Activated naive CD8-positive, alpha-beta T cell treated with anti-CD3 and anti-CD28 coated beads, Interleukin-2, amount 10 ng/mL, durations not matched to agents 7 days and 5 days (primary cell): ENCODE results near the gene NALF2. TPM values are rescaled to one million over a fixed set of nuclear protein-coding genes. Genes with fewer than 3 reads are reported as not detected.

Experiments
- ATAC-seq: fragments of 150-1000 bp; cut with Tn5 transposase; one replicate; pipeline ENCODE4 v1.10.0; 2021; ENCODE audit warnings: low read depth, moderate library complexity
- POLR2A ChIA-PET: fragments of 350-600 bp; sonication (Branson Sonifier 250); formaldehyde crosslinking; loops from one replicate; lab custom pipeline; 2021; ENCODE audit warnings: antibody characterized with exemption; lab: Charles Lee
- DNase-seq: peaks from one replicate; pipeline ENCODE4 v3.0.0; 2021
- H3K27ac Mint-ChIP-seq: one replicate; pipeline ENCODE4 v1.8.0; 2022; ENCODE audit warnings: mild to moderate bottlenecking, mixed read lengths
- H3K27me3 Mint-ChIP-seq: one replicate; pipeline ENCODE4 v1.8.0; 2022; ENCODE audit warnings: mild to moderate bottlenecking, moderate library complexity, mixed read lengths
- H3K36me3 Mint-ChIP-seq: one replicate; pipeline ENCODE4 v1.8.0; 2021; ENCODE audit warnings: mild to moderate bottlenecking, mixed read lengths
- H3K4me1 Mint-ChIP-seq: one replicate; pipeline ENCODE4 v1.8.0; 2021; ENCODE audit warnings: mixed read lengths
- H3K4me3 Mint-ChIP-seq: one replicate; pipeline ENCODE4 v1.8.0; 2022; ENCODE audit warnings: mild to moderate bottlenecking, moderate library complexity, mixed read lengths
- H3K9me3 Mint-ChIP-seq: one replicate; pipeline ENCODE4 v1.8.0; 2021; ENCODE audit warnings: mixed read lengths
- total RNA-seq, 2 experiments: library from RNA; stranded (reverse); gene quantifications; one replicate each; pipeline ENCODE4 v1.2.3, GENCODE V29; 2021

The NALF2 gene
- total RNA-seq, 2 experiments from 2014 or later, result not detected

DNA sequence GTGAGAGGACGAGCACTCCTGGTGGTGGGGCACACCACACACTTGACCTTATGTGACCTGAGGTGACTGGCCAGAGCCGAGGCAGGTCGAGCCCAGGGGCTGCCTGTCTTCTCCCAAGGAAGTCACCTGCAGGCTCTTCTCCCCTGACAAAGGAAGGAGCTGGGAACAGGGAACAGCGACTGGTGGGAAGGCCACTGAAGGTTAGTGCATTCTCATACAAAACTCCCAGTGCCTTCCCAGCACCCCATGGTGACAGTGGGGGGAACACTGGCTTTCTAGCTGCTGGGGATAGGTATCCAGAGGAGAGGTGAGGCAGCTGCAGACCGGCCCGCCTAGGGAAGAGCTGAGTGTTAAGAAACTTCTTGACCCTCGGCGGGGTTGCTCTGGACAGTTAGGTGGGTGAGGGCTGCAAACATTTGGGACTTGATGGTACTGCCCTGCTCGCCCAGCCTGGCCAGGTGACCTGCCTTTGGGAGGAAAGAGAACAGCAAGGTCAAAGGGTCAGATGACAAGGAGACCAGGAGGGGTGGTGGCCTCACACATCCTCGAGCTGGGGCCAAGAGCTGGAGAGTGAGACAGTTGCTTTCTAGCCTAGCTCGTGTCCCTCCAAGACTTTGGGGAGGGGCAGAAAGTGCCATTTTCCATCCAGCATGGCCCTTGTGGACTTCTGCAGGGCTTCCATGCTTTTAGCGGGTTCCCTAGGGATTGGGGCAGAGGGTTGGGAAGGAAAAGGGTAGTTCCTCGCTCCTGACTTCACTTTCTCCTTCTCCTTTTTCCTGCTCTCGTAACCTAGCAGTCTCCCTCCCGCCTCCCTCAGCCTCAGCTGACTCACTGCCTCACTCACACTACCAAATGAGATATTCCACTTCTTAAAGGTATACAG, 2.7 kb downstream of the NALF2 start:
- DNase-seq (no peak), ATAC-seq (no peak)
- no peak overlapping the region for H3K4me3 Mint-ChIP-seq
- H3K27ac Mint-ChIP-seq, result no peak overlapping the region
- POLR2A ChIA-PET, result no interaction called here
- H3K27me3 Mint-ChIP-seq, result peaks cover 17% of the 10 kb centered on the region
- H3K4me1 Mint-ChIP-seq, result peaks cover 2% of the 10 kb centered on the region
- no peaks in the 10 kb centered on the region for H3K36me3 Mint-ChIP-seq
- H3K9me3 Mint-ChIP-seq, result no peaks in the 10 kb centered on the region

GRCh38 chrX:69507500-69507789, 3.3 kb downstream of the NALF2 start:
- no peak overlapping the region for H3K27ac Mint-ChIP-seq
- H3K9me3 Mint-ChIP-seq, result no peaks in the 10 kb centered on the region
- no peak for ATAC-seq

GRCh38 chrX:69508610-69509009, 4.5 kb downstream of the NALF2 start:
- ATAC-seq (no peak), DNase-seq (no peak)
- no peaks in the 10 kb centered on the region for H3K9me3 Mint-ChIP-seq
- no peaks in the 10 kb centered on the region for H3K36me3 Mint-ChIP-seq
- POLR2A ChIA-PET, result no interaction called here
- H3K4me1 Mint-ChIP-seq, result peaks cover 2% of the 10 kb centered on the region
- no peak overlapping the region for H3K27ac Mint-ChIP-seq
- no peak overlapping the region for H3K4me3 Mint-ChIP-seq
- peaks cover 17% of the 10 kb centered on the region for H3K27me3 Mint-ChIP-seq

More at GRCh38 chrX:69507500-69507789, 3.3 kb downstream of the NALF2 start:
- DNase-seq, result no peak
- Mint-ChIP-seq H3K36me3 (no peaks in the 10 kb centered on the region), H3K4me1 (peaks cover 2% of the 10 kb centered on the region), H3K27me3 (peaks cover 17% of the 10 kb centered on the region), H3K4me3 (no peak overlapping the region)
- POLR2A ChIA-PET, result no interaction called here

DNA sequence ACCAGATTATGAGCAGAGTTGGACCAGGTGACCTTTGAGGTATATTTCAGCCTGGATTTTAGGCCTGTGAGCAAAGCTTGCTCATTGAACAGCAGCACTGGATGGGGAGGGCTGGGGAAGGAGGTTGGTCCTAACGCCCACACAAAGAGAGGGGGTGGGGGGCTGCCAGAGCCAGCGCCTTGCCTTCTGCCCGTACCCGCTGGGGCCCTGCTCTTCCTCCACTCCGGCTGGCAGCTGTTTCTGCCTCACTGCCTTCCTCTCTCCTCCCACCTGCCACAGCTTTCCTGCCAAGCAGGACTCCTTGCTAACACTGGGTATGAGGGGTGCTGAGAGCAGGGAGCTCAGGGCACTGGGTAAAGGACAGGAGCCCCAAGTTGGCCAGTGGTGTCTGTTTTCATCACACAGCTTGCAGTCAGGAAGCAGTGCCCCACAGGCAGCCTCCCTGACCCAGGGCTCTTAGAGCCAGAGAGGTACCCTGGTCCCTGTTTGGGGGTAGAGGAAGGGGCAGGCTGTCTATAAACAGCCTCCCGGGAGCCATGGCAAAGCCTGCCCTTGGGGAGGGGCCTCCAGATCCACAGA, 6.1 kb downstream of the NALF2 start:
- Mint-ChIP-seq H3K4me1 (peaks cover 2% of the 10 kb centered on the region), H3K4me3 (no peak overlapping the region), H3K9me3 (no peaks in the 10 kb centered on the region), H3K27me3 (peaks cover 17% of the 10 kb centered on the region), H3K27ac (no peak overlapping the region), H3K36me3 (no peaks in the 10 kb centered on the region)
- DNase-seq (no peak), ATAC-seq (no peak)
- POLR2A ChIA-PET, result no interaction called here

DNA sequence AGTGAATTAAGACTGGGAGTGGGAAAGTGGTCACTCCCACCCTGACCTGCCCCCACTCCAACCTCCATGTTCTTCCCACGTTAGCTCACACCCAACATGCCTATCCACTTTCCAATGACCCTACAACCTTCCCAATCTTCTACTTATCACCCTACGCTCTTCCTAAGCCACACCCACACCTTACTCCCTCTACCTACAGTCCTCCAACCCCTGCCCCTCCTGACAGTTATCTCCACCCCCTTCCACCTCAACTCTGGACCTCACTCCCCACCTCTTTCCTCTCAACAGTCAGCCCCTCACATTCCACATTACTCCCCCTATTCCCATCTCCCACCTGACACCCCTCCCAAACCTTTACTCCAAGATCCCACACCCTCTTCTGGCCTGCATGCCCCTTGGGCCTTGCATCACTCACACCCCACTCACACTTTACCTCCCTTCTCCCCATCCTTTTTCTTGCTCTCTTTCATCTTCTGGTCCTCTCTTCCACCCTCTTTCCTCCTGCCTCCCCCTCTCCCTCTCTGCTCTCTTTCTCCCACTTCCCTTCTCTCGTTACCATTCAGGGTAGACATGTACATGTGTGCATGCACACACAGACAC, 6.9 kb downstream of the NALF2 start:
- Mint-ChIP-seq H3K9me3 (no peaks in the 10 kb centered on the region), H3K27ac (no peak overlapping the region), H3K4me1 (no peaks in the 10 kb centered on the region), H3K36me3 (no peaks in the 10 kb centered on the region), H3K4me3 (no peak overlapping the region), H3K27me3 (peaks cover 13% of the 10 kb centered on the region)
- DNase-seq (no peak), ATAC-seq (no peak)
- POLR2A ChIA-PET, result no interaction called here

GRCh38 chrX:69522052-69522451, 17.9 kb downstream of the NALF2 start:
- POLR2A ChIA-PET, result no interaction called here
- Mint-ChIP-seq H3K36me3 (no peaks in the 10 kb centered on the region), H3K4me1 (no peaks in the 10 kb centered on the region)

GRCh38 chrX:69523314-69523713, 19.2 kb downstream of the NALF2 start:
- Mint-ChIP-seq H3K36me3 (no peaks in the 10 kb centered on the region), H3K9me3 (no peaks in the 10 kb centered on the region), H3K4me1 (no peaks in the 10 kb centered on the region), H3K27me3 (no peaks in the 10 kb centered on the region), H3K27ac (no peak overlapping the region), H3K4me3 (no peak overlapping the region)
- ATAC-seq, result no peak
- POLR2A ChIA-PET, result no interaction called here
- no peak for DNase-seq

More at GRCh38 chrX:69522052-69522451, 17.9 kb downstream of the NALF2 start:
- H3K27me3 Mint-ChIP-seq, result no peaks in the 10 kb centered on the region
- no peaks in the 10 kb centered on the region for H3K9me3 Mint-ChIP-seq
- H3K27ac Mint-ChIP-seq, result no peak overlapping the region
- ATAC-seq, result no peak
- no peak for DNase-seq
- H3K4me3 Mint-ChIP-seq, result no peak overlapping the region

DNA sequence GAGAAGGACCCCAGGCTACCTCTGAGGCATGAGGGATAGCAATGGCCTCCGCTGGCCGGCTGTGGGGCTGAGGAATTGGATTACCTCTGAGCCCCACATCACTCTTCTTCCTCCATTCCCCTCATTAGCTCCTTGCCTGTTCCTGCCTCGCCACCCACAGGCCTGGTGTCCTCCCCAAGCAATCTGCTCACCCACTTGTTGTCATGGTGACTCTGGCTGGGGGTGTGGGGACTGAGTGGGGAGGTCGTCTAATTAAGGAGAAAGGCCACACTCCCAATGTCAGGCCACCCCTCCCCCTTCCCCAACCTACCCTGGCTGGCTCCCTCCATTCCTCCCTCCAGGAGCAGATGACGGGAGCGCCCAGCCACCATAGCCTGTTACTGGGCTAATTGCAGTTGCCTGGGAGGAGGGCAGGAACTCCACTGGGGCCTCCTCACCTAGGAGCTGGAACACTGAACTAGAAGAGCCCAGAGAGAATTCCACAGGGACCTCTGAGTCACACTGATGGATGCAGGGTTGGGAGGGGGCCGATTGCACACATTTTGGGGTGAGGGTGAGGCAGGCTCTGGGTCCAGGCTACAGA, 20.7 kb downstream of the NALF2 start:
- Mint-ChIP-seq H3K4me1 (no peaks in the 10 kb centered on the region), H3K9me3 (no peaks in the 10 kb centered on the region), H3K27me3 (no peaks in the 10 kb centered on the region), H3K27ac (no peak overlapping the region), H3K4me3 (no peak overlapping the region), H3K36me3 (no peaks in the 10 kb centered on the region)
- POLR2A ChIA-PET, result no interaction called here
- DNase-seq, result no peak
- ATAC-seq, result no peak

- H3K36me3 Mint-ChIP-seq, result no peaks in the 10 kb centered on the region
These were observed 26.2 kb downstream of the NALF2 start for GRCh38 chrX:69530306-69530705.

DNA sequence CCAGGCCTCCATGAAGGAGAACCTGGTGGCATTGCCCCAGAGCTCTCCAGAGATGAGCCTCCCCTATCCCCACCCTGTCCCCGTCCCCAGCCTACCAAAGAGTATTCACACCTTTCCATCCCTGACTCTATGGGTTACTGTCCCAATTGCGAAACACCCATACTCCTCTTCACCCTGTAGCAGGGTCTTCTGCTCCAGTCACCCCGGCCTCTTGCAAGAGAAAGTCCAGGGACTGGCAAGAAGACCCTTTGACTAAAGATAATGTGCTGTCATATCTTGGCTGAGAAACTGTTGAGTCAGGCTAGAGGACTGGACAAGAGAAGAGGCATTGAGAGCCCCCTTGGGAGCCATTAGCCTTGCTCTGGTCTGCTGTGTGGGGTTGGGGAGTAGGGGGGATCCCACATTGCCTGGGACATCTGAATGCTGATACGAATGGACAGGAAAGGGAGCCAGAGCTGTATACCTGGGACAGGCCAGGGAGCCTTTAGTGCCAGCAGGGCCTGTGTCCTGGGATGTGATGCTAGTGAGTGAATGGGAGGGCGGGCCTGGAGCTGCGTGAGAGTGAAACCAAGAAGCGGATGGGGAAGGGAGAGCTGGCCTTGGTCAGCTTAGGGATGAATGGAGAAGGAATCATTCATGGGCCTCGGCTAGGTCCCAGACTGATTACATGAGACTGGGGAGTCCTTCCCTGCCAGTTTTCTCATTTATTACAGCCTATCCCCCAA, 27.1 kb downstream of the NALF2 start:
- H3K4me1 Mint-ChIP-seq, result no peaks in the 10 kb centered on the region
- no peaks in the 10 kb centered on the region for H3K36me3 Mint-ChIP-seq
- no peaks in the 10 kb centered on the region for H3K27me3 Mint-ChIP-seq
- POLR2A ChIA-PET, result no interaction called here
- no peak overlapping the region for H3K4me3 Mint-ChIP-seq
- DNase-seq (no peak), ATAC-seq (no peak)
- no peaks in the 10 kb centered on the region for H3K9me3 Mint-ChIP-seq
- no peak overlapping the region for H3K27ac Mint-ChIP-seq

More at GRCh38 chrX:69530306-69530705, 26.2 kb downstream of the NALF2 start:
- H3K4me1 Mint-ChIP-seq, result no peaks in the 10 kb centered on the region
- no peak for DNase-seq
- ATAC-seq, result no peak
- H3K27me3 Mint-ChIP-seq, result no peaks in the 10 kb centered on the region
- no peaks in the 10 kb centered on the region for H3K9me3 Mint-ChIP-seq
- POLR2A ChIA-PET, result no interaction called here
- H3K27ac Mint-ChIP-seq, result no peak overlapping the region
- no peak overlapping the region for H3K4me3 Mint-ChIP-seq

GRCh38 chrX:69535661-69536060, 31.5 kb downstream of the NALF2 start:
- no peak for ATAC-seq
- Mint-ChIP-seq H3K4me3 (no peak overlapping the region), H3K9me3 (no peaks in the 10 kb centered on the region), H3K27me3 (no peaks in the 10 kb centered on the region), H3K4me1 (peaks cover 13% of the 10 kb centered on the region), H3K27ac (no peak overlapping the region), H3K36me3 (no peaks in the 10 kb centered on the region)
- no peak for DNase-seq
- POLR2A ChIA-PET, result no interaction called here

DNA sequence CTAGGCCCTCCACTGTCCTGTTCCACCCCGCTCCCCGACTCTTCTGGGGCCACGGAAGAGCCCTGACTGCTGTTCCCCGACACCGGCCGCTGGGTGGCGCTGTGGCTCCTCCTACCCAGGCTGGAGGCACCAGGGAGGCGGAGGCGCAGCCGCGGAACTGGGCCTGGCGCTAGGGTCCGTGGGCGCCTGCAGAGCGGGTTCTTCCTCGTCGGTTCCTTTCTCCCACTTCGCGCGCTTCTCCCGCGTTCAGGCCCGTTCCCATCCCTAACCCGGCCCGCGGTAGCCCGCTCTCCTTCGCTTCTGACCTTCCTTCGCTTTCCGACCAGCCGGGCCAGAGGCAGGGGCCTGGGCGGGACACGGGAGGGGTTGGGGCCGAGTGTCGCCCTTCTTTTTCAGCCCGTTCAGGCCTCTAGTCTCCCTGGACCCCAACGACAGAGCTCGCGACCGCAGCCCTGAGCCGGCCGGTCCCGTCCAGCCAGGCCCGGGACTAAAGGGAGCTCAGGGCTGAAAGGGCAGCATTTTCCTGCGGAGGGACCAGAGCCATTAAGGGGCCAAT, 34.3 kb downstream of the NALF2 start:
- no peaks in the 10 kb centered on the region for H3K27me3 Mint-ChIP-seq
- peaks cover 13% of the 10 kb centered on the region for H3K4me1 Mint-ChIP-seq
- no peaks in the 10 kb centered on the region for H3K9me3 Mint-ChIP-seq
- peak; percentile 83 for DNase-seq
- peak overlapping the region; percentile 54 for H3K4me3 Mint-ChIP-seq
- POLR2A ChIA-PET, result no interaction called here
- no peak overlapping the region for H3K27ac Mint-ChIP-seq
- H3K36me3 Mint-ChIP-seq, result no peaks in the 10 kb centered on the region
- ATAC-seq, result peak; percentile 94

- H3K27ac Mint-ChIP-seq, result peak overlapping the region; percentile 88
- peaks cover 13% of the 10 kb centered on the region for H3K4me1 Mint-ChIP-seq
- ATAC-seq (peak; percentile 53), DNase-seq (no peak)
- POLR2A ChIA-PET, result no interaction called here
- no peaks in the 10 kb centered on the region for H3K9me3 Mint-ChIP-seq
- no peaks in the 10 kb centered on the region for H3K27me3 Mint-ChIP-seq
- H3K36me3 Mint-ChIP-seq, result no peaks in the 10 kb centered on the region
- peak overlapping the region; percentile 59 for H3K4me3 Mint-ChIP-seq
These were observed 35.3 kb downstream of the NALF2 start for GRCh38 chrX:69539437-69539836.
